NCI-H748 (cell line): ENCODE results near the gene CEBPZ.

ENCODE experiments used
- DNase-seq: peaks from one replicate; lab custom pipeline; 2025; ENCODE audit not compliant: unreplicated experiment; lab: John Stamatoyannopoulos, UW

CEBPZ gene

GRCh38 chr2:37181726-37182684 lies 49.4 kb downstream of the CEBPZ start:
- DNase-seq, result no peak

- no peak for DNase-seq
Measured at GRCh38 chr2:37180640-37181039, 50.8 kb downstream of the CEBPZ start.

- no peak for DNase-seq
Measured at GRCh38 chr2:37180006-37180639, 51.3 kb downstream of the CEBPZ start.

GRCh38 chr2:37173741-37174140 lies 57.7 kb downstream of the CEBPZ start:
- no peak for DNase-seq

GRCh38 chr2:37171624-37171950 lies 59.8 kb downstream of the CEBPZ start:
- DNase-seq, result no peak

GRCh38 chr2:37168217-37168981 lies 63.0 kb downstream of the CEBPZ start:
- DNase-seq, result peak; percentile 19

GRCh38 chr2:37167636-37168180 lies 63.7 kb downstream of the CEBPZ start:
- no peak for DNase-seq

- DNase-seq, result no peak
Measured at GRCh38 chr2:37164757-37165156, 66.6 kb downstream of the CEBPZ start.

- DNase-seq, result peak; percentile 81
Measured at GRCh38 chr2:37156857-37157714, 74.3 kb downstream of the CEBPZ start, which contains the start of gene EIF2AK2. Gene EIF2AK2, minus strand, starts transcription at chr2:37156980. Its CDS starts 9,174 bp downstream, at chr2:37147806.

GRCh38 chr2:37156071-37156856 lies 75.1 kb downstream of the CEBPZ start:
- DNase-seq, result peak; percentile 49

GRCh38 chr2:37154785-37155184 lies 76.6 kb downstream of the CEBPZ start:
- DNase-seq, result no peak

- DNase-seq, result no peak
Measured at GRCh38 chr2:37153224-37153623, 78.2 kb downstream of the CEBPZ start.
